HG02763 (cell line): ENCODE data around the gene ZNF385B.

Experiments used
- ATAC-seq: cut with Tn5 transposase; IDR thresholded peaks from one replicate; pipeline ENCODE4 v1.9.1; 2021; ENCODE audit warnings: mild to moderate bottlenecking, moderate library complexity; ENCODE audit not compliant: unreplicated experiment

ZNF385B gene

GRCh38 chr2:179751163-179751809, 110.1 kb downstream of the ZNF385B start:
- ATAC-seq: no peak

GRCh38 chr2:179749210-179749609, 112.2 kb downstream of the ZNF385B start:
- ATAC-seq: no peak

- ATAC-seq: no peak
These were observed 114.4 kb downstream of the ZNF385B start for GRCh38 chr2:179746981-179747380.

- ATAC-seq: no peak
These were observed 115.7 kb downstream of the ZNF385B start for GRCh38 chr2:179745635-179746256.

- no peak for ATAC-seq
These were observed 117.0 kb downstream of the ZNF385B start for GRCh38 chr2:179744401-179744800.

- no peak for ATAC-seq
These were observed 120.1 kb downstream of the ZNF385B start for GRCh38 chr2:179741317-179741716.

- ATAC-seq: no peak
These were observed 131.4 kb downstream of the ZNF385B start for GRCh38 chr2:179729966-179730365.

GRCh38 chr2:179726461-179727180, 134.8 kb downstream of the ZNF385B start:
- ATAC-seq: no peak

GRCh38 chr2:179724403-179724802, 137.0 kb downstream of the ZNF385B start:
- no peak for ATAC-seq

GRCh38 chr2:179720173-179720772, 141.1 kb downstream of the ZNF385B start:
- ATAC-seq: no peak

- ATAC-seq: no peak
These were observed 145.5 kb downstream of the ZNF385B start for GRCh38 chr2:179715871-179716270.

- ATAC-seq: no peak
These were observed 146.2 kb downstream of the ZNF385B start for GRCh38 chr2:179715196-179715595.

- ATAC-seq: no peak
These were observed 148.6 kb downstream of the ZNF385B start for GRCh38 chr2:179712825-179713224.

- no peak for ATAC-seq
These were observed 150.0 kb downstream of the ZNF385B start for GRCh38 chr2:179711375-179711774.

- ATAC-seq: no peak
These were observed 157.7 kb downstream of the ZNF385B start for GRCh38 chr2:179703702-179704101.

GRCh38 chr2:179702912-179703311, 158.5 kb downstream of the ZNF385B start:
- ATAC-seq: no peak

GRCh38 chr2:179701524-179702110, 159.8 kb downstream of the ZNF385B start:
- ATAC-seq: no peak

- ATAC-seq: no peak
These were observed 165.9 kb downstream of the ZNF385B start for GRCh38 chr2:179695486-179695885.

- no peak for ATAC-seq
These were observed 166.4 kb downstream of the ZNF385B start for GRCh38 chr2:179694963-179695362.

GRCh38 chr2:179692610-179693009, 168.8 kb downstream of the ZNF385B start:
- no peak for ATAC-seq

- no peak for ATAC-seq
These were observed 169.4 kb downstream of the ZNF385B start for GRCh38 chr2:179692043-179692442.
